ENCODE data around the gene LRRC28.
A peak's percentile ranks its signal among the peaks of the same experiment; 100 is the strongest.
"Not testable (repeated sequence)": the region's sequence is repeated elsewhere in the genome, so short reads cannot be mapped to it uniquely, and the experiment has no call there.

The LRRC28 gene

DNA sequence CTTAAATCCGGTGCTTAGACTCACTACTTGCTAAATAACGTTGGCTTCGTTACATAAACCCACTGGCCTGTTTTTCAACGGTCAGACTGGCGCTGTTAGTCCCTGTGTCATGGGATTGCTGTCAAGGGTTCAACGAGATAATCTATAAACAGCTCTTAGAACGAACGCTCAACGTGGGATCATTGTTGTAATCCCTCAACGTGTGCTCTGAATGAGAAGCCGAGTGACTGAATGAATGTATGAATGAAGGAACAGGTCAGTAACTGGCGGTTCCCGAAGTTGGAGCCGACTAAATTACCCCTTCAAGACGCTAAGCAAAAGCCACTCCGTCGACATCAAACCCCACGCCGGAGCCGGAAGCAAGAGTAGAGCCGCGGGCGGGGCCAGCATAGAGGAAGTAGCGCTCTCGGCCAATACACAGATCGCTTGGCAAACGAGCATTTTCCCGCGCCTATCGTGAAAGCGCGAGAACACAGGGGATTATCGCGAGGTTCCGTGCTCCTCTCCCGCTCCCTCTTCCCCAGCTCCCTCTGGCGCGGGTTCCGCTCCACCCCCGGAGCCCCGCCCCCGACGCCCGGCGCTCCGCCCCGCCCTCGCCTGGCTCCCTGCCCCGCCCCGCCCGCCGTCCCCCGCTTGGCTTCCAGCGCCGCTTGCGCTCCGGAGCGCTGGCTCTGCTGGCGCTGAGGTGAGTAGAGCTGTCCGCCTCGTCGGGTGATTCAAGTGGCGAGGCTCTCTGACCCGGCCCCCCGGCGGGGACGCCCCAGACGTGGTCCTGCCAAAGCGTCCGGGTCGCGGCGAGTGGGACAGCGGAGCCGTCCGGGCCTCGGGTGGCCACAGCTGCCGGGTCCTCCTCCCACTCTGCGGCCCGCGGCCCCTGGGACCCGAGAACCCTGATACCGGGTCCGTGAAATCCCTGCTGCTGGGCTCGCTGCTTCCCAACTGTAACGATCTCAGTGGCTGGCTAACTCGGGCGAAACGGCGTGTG, at the start of gene LRRC28:
LRRC28 (plus strand) TSS at position 625 of the 985 bp plus-strand sequence. CDS start 4,477 bp downstream, outside the sequence.
- peak; percentile 98 to 99 for DNase-seq

GRCh38 chr15:99202176-99202552, 49.1 kb upstream of the LRRC28 start:
- DNase-seq, result no peak

DNA sequence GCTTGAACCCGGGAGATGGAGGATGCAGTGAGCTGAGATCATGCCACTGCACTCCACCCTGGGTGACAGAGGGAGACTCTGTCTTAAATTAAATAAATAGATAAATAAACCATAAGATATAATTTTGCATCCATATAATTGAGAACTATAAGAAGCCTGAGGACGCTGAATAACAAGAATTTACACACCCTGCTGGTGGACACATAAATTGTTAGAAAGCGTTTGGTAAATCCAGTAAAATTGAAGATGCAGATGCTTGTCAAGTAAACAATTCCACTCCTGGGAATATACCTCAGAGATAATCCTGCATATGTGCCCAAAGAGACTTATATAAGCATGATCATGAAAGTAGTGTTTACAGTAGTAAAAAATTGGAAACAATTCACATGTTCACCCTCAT, 43.6 kb upstream of the LRRC28 start:
- DNase-seq, result no peak

DNA sequence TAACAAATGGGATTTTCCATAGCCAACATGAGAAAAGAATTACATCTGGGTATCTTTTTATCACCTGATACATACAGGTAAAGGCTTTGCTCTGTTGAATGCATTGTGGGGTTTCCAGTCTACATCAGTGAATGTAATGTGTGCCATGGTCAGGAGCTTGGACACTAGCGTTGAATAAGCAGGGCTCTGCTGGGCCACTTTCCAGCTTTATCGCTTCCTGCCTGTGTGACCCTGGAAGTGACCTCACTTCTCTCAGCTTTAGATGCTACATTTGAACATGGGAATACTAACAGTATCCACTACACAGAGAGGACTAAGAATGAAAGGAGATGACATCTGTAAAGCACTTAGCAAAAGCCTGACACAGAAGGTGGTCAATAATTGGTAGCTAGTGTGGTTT, 42.0 kb upstream of the LRRC28 start:
- no peak for DNase-seq

DNA sequence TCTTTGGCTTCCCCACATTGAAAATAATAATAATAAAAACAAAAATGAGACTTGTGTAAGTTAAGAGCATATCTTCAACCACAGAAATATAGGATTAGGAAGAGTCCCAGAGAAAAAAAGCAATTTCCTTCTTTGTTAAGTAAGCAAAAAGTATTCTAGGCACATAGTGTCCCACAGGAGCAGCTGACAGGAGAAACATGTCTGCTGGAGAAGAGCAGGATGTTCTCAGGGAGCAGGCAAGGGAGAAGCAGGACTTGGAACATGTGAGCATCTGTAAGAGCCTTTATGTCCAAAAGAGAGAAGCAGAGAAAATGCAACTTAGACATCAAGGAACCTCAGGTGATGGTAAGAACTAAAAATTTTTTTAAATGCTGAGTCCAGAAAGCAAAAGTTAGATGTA, 40.9 kb upstream of the LRRC28 start:
- DNase-seq, result no peak

GRCh38 chr15:99211926-99212325, 39.4 kb upstream of the LRRC28 start:
- no peak for DNase-seq

DNA sequence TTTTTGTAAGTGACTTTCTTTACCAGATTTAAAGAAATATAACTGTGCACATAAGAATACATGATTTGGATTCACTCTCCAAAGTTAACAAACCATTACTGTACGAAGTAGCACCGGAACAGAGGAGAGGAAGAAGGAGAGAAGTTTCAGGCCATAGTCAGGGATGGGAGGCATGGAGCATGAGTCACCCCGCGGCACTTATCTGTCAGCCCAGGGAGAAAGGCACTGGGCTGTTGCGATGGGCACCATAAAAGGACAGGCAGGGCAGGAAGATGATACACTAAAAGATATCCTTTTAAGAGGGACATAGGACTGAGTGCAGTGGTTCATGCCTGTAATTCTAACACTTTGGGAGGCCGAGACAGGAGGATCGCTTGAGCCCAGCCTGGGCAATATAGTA, 38.9 kb upstream of the LRRC28 start:
- DNase-seq, result no peak

GRCh38 chr15:99213187-99213811, 38.0 kb upstream of the LRRC28 start:
- DNase-seq, result peak; percentile 3 to 15

- no peak for DNase-seq
These were observed 26.7 kb upstream of the LRRC28 start for GRCh38 chr15:99224372-99225214.

GRCh38 chr15:99226802-99227201, 24.5 kb upstream of the LRRC28 start:
- DNase-seq, result no peak

GRCh38 chr15:99228120-99228770, 23.0 kb upstream of the LRRC28 start:
- DNase-seq, result no peak

GRCh38 chr15:99230867-99231266, 20.4 kb upstream of the LRRC28 start:
- no peak for DNase-seq

DNA sequence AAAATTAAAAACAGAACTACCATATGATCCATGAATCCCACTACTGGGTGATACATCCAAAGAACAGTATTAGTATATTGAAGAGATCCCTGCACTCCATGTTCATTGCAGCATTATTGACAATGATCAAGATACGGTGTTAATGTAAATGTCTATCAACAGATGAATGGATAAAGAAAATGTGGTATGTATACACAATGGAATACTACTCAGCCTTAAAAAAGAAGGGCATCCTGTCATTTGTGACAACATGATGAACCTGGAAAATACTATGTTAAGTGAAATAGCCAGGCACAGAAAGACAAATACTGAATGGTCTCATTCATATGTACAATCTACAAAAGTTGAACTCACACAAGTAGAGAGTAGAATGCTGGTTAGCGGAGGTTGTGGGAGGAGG, 18.5 kb upstream of the LRRC28 start:
- no peak for DNase-seq

DNA sequence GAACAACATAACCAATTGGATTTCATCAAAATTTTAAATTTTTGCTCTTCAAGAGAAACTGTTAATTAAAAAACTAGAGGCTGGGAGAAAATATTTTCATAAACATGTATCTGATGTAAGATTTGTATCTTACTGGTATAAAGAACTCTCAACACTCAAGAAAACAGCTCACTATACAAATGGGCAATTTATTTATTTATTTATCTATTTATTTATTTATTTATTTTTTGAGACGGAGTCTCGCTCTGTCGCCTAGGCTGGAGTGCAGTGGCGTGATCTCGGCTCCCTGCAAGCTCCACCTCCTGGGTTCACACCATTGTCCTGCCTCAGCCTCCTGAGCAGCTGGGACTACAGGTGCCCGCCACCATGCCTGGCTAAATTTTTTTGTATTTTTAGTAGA, 17.1 kb upstream of the LRRC28 start:
- DNase-seq, result not testable (repeated sequence)

GRCh38 chr15:99238849-99239248, 12.4 kb upstream of the LRRC28 start:
- DNase-seq, result no peak

GRCh38 chr15:99239545-99240198, 11.6 kb upstream of the LRRC28 start:
- DNase-seq, result no peak

GRCh38 chr15:99241752-99242151, 9.5 kb upstream of the LRRC28 start:
- DNase-seq, result no peak

DNA sequence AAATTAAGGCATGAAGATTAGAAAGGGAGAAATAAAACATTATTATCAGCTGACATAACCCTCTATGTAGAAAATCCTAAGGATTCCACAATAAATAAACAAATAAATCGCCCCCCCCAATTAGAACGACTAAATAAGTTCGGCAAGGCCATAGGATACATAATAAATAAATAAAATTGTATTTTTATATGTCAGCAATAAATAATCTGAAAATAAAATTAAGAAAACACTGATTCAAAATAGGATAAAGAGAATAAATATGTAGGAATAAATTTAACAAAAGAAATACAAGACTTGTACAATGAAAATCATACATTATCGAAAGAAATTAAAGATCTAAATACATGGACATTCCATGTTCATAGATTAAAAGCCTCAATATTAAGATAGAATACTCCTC, 7.0 kb upstream of the LRRC28 start:
- no peak for DNase-seq

GRCh38 chr15:99247062-99247461, 4.2 kb upstream of the LRRC28 start:
- DNase-seq, result no peak

DNA sequence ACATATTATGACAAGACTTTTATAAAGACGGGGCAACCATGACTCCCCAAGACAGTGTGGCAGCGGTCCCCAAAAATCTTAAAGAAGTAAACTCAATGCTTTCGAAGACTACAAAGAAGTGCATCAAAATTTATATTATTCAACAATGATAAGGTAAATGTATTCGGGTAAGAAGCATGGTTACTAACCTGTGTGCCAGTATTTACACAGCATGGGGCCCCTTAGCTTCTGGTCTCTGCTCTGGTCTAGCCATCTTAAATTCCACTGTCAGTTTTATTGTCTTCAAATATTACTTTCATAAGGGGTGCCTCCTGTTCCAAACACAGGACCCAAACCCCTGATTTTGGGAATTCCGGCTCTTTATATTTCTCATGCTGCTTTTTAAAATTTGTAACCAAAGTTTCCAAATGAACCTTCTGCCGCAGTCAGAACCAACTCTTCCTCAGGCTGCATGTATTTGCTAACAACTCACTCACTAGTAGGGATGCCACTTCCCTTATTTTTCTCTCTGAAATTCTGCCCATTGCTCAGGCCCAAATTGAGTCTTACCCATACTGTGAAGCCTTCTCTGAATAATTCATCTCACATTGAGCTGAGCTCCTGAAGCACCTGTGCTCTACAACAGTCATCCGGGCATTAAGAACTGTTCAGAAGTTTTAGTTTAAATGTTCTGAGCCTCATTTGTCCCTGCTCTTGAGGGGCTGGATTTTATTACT, 3.1 kb upstream of the LRRC28 start:
- no peak for DNase-seq

- no peak for DNase-seq
These were observed 1.9 kb upstream of the LRRC28 start, which contains the start of gene TTC23 for GRCh38 chr15:99249270-99249841. Gene TTC23 (minus strand): TSS chr15:99249581. CDS start chr15:99228712, 20,869 bp downstream.

Data from NCI-H187 (cell line).